GM23338 (cell line): ENCODE results near the gene TNFRSF1A. TPM values are rescaled to one million over a fixed set of nuclear protein-coding genes. Genes with fewer than 3 reads are reported as not detected.

Source experiments
- ATAC-seq: fragments of 200-7000 bp; cut with Tn5 transposase; 3 replicates; pipeline ENCODE4 v1.9.1; 2020
- DNase-seq: peaks from one replicate; pipeline ENCODE4 v3.0.0-alpha.2; 2015; ENCODE audit warnings: low spot score
- H2AFZ ChIP-seq: fragments of 200-600 bp; sonication (generic); 2 replicates; pipeline ENCODE4 v1.8.0; 2016; ENCODE audit warnings: antibody characterized with exemption, mild to moderate bottlenecking, moderate library complexity
- H3F3A ChIP-seq: fragments of 200-600 bp; sonication (generic); replicated peaks from 2 replicates; pipeline ENCODE4 v1.8.0; 2017; ENCODE audit warnings: antibody characterized with exemption, mixed run types, low read depth
- H3K27ac ChIP-seq: fragments of 200-600 bp; sonication (generic); 2 replicates; pipeline ENCODE4 v1.6.1; 2016; ENCODE audit warnings: low read depth
- H3K27me3 ChIP-seq: fragments of 200-600 bp; sonication (generic); 2 replicates; pipeline ENCODE4 v1.8.0; 2016; ENCODE audit warnings: mild to moderate bottlenecking, mixed run types, moderate library complexity; ENCODE audit not compliant: insufficient read depth
- H3K36me3 ChIP-seq: fragments of 200-600 bp; sonication (generic); 2 replicates; pipeline ENCODE4 v1.8.0; 2016; ENCODE audit warnings: mild to moderate bottlenecking; ENCODE audit not compliant: insufficient read depth
- H3K4me1 ChIP-seq: fragments of 200-600 bp; sonication (generic); 2 replicates; pipeline ENCODE4 v1.8.0; 2016; ENCODE audit warnings: mild to moderate bottlenecking, moderate library complexity; ENCODE audit not compliant: insufficient read depth
- H3K4me2 ChIP-seq: fragments of 200-600 bp; sonication (generic); 2 replicates; pipeline ENCODE4 v1.7.1; 2017; ENCODE audit warnings: mixed run types
- H3K4me3 ChIP-seq: fragments of 200-600 bp; sonication (generic); 2 replicates; pipeline ENCODE4 v1.6.1; 2016; ENCODE audit warnings: mixed run types
- H3K79me2 ChIP-seq: fragments of 200-600 bp; sonication (generic); replicated peaks from 2 replicates; pipeline ENCODE4 v1.8.0; 2017; ENCODE audit warnings: mild to moderate bottlenecking; ENCODE audit not compliant: insufficient read depth
- H3K9me2 ChIP-seq: fragments of 200-600 bp; sonication (generic); 2 replicates; pipeline ENCODE4 v1.8.0; 2017; ENCODE audit not compliant: insufficient read depth
- H4K20me1 ChIP-seq: fragments of 200-600 bp; sonication (generic); replicated peaks from 2 replicates; pipeline ENCODE4 v1.8.0; 2017; ENCODE audit warnings: mild to moderate bottlenecking; ENCODE audit not compliant: insufficient read depth
- H3K27ac Mint-ChIP-seq: 2 replicates; pipeline ENCODE4 v1.8.0; 2020; ENCODE audit warnings: inconsistent platforms, mild to moderate bottlenecking, moderate library complexity, mixed read lengths
- H3K27me3 Mint-ChIP-seq: 3 replicates; pipeline ENCODE4 v1.8.0; 2022; ENCODE audit warnings: low read depth, mild to moderate bottlenecking, moderate library complexity, mixed read lengths, inconsistent platforms; ENCODE audit not compliant: insufficient read depth, poor library complexity
- H3K36me3 Mint-ChIP-seq: 3 replicates; pipeline ENCODE4 v1.8.0; 2021; ENCODE audit warnings: low read depth, mild to moderate bottlenecking, inconsistent platforms, moderate library complexity, mixed read lengths
- H3K4me1 Mint-ChIP-seq: 3 replicates; pipeline ENCODE4 v1.8.0; 2020; ENCODE audit warnings: mild to moderate bottlenecking, inconsistent platforms, mixed read lengths
- H3K4me3 Mint-ChIP-seq: 3 replicates; pipeline ENCODE4 v1.8.0; 2021; ENCODE audit warnings: moderate library complexity, mild to moderate bottlenecking, inconsistent platforms, mixed read lengths
- H3K9me3 Mint-ChIP-seq: 3 replicates; pipeline ENCODE4 v1.8.0; 2020; ENCODE audit warnings: moderate library complexity, mild to moderate bottlenecking, inconsistent platforms, mixed read lengths
- EZH2 ChIP-seq: fragments of 200-600 bp; sonication (generic); IDR thresholded peaks from one replicate; pipeline ENCODE4 v1.8.0; 2017; ENCODE audit warnings: antibody characterized with exemption, mild to moderate bottlenecking, low read depth; ENCODE audit not compliant: unreplicated experiment
- JUNB ChIP-seq: IDR thresholded peaks from one replicate; pipeline ENCODE4 v1.6.1; 2016; ENCODE audit warnings: antibody characterized with exemption; ENCODE audit not compliant: unreplicated experiment
- POLR2AphosphoS5 ChIP-seq: IDR thresholded peaks from 2 replicates; pipeline ENCODE4 v1.6.1; 2016; ENCODE audit warnings: antibody characterized with exemption, low read depth
- polyA plus RNA-seq: library from polyadenylated mRNA; unstranded; fragments of >200 nt; fragmentation: Nextera tagmentation; extraction: Ambion mirVana; gene quantifications from 2 replicates; pipeline ENCODE4 v1.2.1, GENCODE V29; 2016
- total RNA-seq: library from RNA; depleted of rRNA; stranded (reverse); fragments of >200 nt; shearing (Covaris generic); gene quantifications from 2 replicates; pipeline ENCODE4 v1.2.3, GENCODE V29; 2014
- TF ChIP-seq, protein P1 (sequence below): fragments of 250-450 bp; sonication (Bioruptor Pico); IDR thresholded peaks from 2 replicates; pipeline ENCODE4 v1.5.0; 2020; ENCODE audit warnings: mild to moderate bottlenecking, moderate library complexity
- TF ChIP-seq, protein P2 (sequence below), 2 experiments: fragments of 200-600 bp in 1 of 2; sonication (generic) in 1 of 2; conservative IDR thresholded peaks; 2 replicates each; pipeline versions ENCODE4 v1.5.1 to v1.6.1; 2016 to 2017; ENCODE audit warnings: antibody characterized with exemption in 2 of 2, low read depth in 2 of 2, mild to moderate bottlenecking in 2 of 2, moderate library complexity in 1 of 2
- TF ChIP-seq, protein P3 (sequence below): IDR thresholded peaks from one replicate; pipeline ENCODE4 v1.6.1; 2018; ENCODE audit warnings: antibody characterized with exemption; ENCODE audit not compliant: unreplicated experiment

TNFRSF1A gene
- total and polyA plus RNA-seq, 2 experiments from 2014 or later, result 24.3 to 43.4 TPM

DNA sequence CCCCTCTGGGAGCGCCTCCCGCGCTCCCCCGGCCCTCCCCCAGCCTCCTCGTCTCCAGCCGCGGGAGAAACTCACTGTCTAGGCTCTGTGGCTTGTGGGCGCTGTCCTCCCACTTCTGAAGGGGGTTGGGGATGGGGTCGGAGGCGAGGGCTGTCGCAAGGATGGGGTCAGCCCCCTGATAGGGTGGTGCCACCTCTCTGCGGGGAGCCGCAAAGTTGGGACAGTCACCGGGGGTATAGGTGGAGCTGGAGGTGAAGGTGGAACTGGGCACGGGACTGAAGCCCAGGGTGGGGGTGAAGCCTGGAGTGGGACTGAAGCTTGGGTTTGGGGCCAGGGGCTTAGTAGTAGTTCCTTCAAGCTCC is 12.2 kb downstream of the TNFRSF1A start (continued):
- TF ChIP-seq, protein P1, sequence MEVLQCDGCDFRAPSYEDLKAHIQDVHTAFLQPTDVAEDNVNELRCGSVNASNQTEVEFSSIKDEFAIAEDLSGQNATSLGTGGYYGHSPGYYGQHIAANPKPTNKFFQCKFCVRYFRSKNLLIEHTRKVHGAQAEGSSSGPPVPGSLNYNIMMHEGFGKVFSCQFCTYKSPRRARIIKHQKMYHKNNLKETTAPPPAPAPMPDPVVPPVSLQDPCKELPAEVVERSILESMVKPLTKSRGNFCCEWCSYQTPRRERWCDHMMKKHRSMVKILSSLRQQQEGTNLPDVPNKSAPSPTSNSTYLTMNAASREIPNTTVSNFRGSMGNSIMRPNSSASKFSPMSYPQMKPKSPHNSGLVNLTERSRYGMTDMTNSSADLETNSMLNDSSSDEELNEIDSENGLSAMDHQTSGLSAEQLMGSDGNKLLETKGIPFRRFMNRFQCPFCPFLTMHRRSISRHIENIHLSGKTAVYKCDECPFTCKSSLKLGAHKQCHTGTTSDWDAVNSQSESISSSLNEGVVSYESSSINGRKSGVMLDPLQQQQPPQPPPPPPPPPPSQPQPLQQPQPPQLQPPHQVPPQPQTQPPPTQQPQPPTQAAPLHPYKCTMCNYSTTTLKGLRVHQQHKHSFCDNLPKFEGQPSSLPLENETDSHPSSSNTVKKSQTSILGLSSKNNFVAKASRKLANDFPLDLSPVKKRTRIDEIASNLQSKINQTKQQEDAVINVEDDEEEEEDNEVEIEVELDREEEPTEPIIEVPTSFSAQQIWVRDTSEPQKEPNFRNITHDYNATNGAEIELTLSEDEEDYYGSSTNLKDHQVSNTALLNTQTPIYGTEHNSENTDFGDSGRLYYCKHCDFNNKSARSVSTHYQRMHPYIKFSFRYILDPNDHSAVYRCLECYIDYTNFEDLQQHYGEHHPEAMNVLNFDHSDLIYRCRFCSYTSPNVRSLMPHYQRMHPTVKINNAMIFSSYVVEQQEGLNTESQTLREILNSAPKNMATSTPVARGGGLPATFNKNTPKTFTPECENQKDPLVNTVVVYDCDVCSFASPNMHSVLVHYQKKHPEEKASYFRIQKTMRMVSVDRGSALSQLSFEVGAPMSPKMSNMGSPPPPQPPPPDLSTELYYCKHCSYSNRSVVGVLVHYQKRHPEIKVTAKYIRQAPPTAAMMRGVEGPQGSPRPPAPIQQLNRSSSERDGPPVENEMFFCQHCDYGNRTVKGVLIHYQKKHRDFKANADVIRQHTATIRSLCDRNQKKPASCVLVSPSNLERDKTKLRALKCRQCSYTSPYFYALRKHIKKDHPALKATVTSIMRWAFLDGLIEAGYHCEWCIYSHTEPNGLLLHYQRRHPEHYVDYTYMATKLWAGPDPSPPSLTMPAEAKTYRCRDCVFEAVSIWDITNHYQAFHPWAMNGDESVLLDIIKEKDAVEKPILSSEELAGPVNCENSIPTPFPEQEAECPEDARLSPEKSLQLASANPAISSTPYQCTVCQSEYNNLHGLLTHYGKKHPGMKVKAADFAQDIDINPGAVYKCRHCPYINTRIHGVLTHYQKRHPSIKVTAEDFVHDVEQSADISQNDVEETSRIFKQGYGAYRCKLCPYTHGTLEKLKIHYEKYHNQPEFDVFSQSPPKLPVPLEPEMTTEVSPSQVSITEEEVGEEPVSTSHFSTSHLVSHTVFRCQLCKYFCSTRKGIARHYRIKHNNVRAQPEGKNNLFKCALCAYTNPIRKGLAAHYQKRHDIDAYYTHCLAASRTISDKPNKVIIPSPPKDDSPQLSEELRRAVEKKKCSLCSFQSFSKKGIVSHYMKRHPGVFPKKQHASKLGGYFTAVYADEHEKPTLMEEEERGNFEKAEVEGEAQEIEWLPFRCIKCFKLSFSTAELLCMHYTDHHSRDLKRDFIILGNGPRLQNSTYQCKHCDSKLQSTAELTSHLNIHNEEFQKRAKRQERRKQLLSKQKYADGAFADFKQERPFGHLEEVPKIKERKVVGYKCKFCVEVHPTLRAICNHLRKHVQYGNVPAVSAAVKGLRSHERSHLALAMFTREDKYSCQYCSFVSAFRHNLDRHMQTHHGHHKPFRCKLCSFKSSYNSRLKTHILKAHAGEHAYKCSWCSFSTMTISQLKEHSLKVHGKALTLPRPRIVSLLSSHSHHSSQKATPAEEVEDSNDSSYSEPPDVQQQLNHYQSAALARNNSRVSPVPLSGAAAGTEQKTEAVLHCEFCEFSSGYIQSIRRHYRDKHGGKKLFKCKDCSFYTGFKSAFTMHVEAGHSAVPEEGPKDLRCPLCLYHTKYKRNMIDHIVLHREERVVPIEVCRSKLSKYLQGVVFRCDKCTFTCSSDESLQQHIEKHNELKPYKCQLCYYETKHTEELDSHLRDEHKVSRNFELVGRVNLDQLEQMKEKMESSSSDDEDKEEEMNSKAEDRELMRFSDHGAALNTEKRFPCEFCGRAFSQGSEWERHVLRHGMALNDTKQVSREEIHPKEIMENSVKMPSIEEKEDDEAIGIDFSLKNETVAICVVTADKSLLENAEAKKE, result no peak

DNA sequence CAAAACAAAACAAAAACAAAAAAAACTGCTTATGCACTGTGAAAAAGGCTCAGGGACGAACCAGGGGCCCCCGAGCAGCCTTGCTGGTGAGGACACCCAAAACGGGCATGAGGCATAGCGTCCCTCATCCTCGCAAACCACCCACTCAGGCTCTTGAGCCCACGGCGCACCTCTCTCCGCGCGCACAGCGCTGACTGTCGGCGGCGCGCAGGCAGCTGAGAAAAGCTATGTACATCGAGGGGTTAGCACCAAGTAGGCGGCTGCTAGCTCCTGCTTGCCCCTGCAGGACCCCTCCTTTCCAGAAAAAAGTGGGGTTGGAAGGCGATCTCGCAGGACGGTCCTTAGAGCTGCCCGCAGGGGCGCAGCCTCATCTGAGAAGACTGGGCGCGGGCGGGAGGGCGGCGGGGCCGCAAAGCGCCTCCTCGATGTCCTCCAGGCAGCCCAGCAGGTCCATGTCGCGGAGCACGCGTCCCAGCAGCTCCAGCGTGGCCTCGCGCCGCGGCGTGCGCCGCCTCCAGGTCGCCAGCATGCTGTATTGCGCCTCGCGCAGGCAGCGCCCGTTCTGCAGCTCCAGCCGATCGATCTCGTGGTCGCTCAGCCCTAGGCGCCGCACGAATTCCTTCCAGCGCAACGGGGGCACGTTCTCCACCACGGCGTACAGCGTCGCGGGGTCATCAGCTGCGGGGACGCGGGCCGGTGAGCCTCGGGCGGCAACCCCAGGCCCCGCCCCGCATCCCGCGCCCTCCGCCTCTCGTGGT is 12.8 kb downstream of the TNFRSF1A start:
- peak overlapping the region; percentile 57 for H3K4me3 ChIP-seq
- H3F3A ChIP-seq, result peaks cover 22% of the 10 kb centered on the region
- H3K27ac Mint-ChIP-seq, result no peak overlapping the region
- H4K20me1 ChIP-seq, result no peaks in the 10 kb centered on the region
- no peak overlapping the region for H2AFZ ChIP-seq
- peak overlapping the region; percentile 39; the same call in 1 of the 2 replicates for H3K27ac ChIP-seq
- peaks cover 55% of the 10 kb centered on the region for H3K4me1 Mint-ChIP-seq
- H3K4me2 ChIP-seq, result peak overlapping the region; percentile 83
- DNase-seq (peak; percentile 86), ATAC-seq (peak; percentile 65)
- no peaks in the 10 kb centered on the region for H3K9me2 ChIP-seq
- no peak for TF ChIP-seq EZH2
- TF ChIP-seq, protein P2, sequence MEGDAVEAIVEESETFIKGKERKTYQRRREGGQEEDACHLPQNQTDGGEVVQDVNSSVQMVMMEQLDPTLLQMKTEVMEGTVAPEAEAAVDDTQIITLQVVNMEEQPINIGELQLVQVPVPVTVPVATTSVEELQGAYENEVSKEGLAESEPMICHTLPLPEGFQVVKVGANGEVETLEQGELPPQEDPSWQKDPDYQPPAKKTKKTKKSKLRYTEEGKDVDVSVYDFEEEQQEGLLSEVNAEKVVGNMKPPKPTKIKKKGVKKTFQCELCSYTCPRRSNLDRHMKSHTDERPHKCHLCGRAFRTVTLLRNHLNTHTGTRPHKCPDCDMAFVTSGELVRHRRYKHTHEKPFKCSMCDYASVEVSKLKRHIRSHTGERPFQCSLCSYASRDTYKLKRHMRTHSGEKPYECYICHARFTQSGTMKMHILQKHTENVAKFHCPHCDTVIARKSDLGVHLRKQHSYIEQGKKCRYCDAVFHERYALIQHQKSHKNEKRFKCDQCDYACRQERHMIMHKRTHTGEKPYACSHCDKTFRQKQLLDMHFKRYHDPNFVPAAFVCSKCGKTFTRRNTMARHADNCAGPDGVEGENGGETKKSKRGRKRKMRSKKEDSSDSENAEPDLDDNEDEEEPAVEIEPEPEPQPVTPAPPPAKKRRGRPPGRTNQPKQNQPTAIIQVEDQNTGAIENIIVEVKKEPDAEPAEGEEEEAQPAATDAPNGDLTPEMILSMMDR (conservative IDR thresholded peaks at IDR 0.05; ENCODE audit: low read depth in 2 of 2), result peak; percentile 18 to 48; a peak in 3 of 4 replicates
- no peak for TF ChIP-seq JUNB
- TF ChIP-seq, protein P3, sequence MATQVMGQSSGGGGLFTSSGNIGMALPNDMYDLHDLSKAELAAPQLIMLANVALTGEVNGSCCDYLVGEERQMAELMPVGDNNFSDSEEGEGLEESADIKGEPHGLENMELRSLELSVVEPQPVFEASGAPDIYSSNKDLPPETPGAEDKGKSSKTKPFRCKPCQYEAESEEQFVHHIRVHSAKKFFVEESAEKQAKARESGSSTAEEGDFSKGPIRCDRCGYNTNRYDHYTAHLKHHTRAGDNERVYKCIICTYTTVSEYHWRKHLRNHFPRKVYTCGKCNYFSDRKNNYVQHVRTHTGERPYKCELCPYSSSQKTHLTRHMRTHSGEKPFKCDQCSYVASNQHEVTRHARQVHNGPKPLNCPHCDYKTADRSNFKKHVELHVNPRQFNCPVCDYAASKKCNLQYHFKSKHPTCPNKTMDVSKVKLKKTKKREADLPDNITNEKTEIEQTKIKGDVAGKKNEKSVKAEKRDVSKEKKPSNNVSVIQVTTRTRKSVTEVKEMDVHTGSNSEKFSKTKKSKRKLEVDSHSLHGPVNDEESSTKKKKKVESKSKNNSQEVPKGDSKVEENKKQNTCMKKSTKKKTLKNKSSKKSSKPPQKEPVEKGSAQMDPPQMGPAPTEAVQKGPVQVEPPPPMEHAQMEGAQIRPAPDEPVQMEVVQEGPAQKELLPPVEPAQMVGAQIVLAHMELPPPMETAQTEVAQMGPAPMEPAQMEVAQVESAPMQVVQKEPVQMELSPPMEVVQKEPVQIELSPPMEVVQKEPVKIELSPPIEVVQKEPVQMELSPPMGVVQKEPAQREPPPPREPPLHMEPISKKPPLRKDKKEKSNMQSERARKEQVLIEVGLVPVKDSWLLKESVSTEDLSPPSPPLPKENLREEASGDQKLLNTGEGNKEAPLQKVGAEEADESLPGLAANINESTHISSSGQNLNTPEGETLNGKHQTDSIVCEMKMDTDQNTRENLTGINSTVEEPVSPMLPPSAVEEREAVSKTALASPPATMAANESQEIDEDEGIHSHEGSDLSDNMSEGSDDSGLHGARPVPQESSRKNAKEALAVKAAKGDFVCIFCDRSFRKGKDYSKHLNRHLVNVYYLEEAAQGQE, result peak; percentile 12
- TF ChIP-seq POLR2AphosphoS5, result 0 out of 2 replicates have a peak, but pooled peaks have one; percentile 31
- H3K27me3 ChIP-seq, result peaks cover 3% of the 10 kb centered on the region; the same call in 1 of the 2 replicates
- peaks cover 61% of the 10 kb centered on the region for H3K36me3 Mint-ChIP-seq
- peaks cover 4% of the 10 kb centered on the region for H3K79me2 ChIP-seq
- H3K4me1 ChIP-seq, result peaks cover 44% of the 10 kb centered on the region
- no peaks in the 10 kb centered on the region for H3K9me3 Mint-ChIP-seq
- H3K27me3 Mint-ChIP-seq, result peaks cover 18% of the 10 kb centered on the region
- peaks cover 14% of the 10 kb centered on the region; the same call in 1 of the 2 replicates for H3K36me3 ChIP-seq
- H3K4me3 Mint-ChIP-seq, result no peak overlapping the region; the same call in 2 of the 3 replicates
